NCI-H524 (cell line): ENCODE data around the gene CSPG4.
"Not testable (repeated sequence)": the region's sequence is repeated elsewhere in the genome, so short reads cannot be mapped to it uniquely, and the experiment has no call there.

Source experiments
- DNase-seq, 2 experiments: peaks; one replicate each; lab custom pipeline; 2025; lab: John Stamatoyannopoulos, UW

The CSPG4 gene

DNA sequence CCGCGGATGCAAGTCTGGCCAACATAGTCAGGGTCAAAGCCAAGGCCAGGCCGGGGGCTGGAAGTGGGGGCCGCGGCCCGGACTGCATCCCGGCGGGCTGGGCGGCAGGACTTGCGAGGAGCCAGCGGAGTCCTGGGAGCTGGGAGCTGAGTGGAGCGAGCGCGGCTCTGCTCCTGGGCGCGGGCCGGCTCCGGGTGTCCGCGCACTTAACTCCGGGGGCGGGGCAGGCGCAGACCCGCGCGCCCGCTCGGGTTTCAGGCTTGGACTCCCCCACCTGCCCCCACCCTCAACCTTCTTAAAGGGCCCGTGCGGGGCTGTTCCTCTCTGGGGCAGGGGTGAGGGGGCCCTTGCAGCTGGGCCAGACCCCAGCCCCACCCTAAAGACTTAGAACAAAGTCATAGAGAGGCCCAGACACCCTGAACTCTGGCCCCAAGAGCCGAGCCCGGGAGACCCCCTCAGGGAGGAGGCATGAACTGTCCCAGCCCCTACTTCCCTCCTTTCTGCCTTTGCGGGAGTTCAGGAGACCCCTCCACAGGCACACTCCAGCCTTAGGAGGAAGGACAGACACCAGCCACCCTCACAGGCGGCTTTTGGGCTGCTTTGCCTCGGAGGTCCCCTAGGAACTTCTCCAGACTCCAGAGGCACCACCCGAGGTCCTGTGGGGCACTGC lies at the start of gene CSPG4:
TSS of gene CSPG4 (minus strand) at position 181 of the 670 bp plus-strand sequence. CDS start at position 88, 93 bp downstream.
- DNase-seq: peak; percentile 61 to 72

GRCh38 chr15:75762357-75762718 lies 49.7 kb upstream of the CSPG4 start:
- DNase-seq: not testable (repeated sequence)

DNA sequence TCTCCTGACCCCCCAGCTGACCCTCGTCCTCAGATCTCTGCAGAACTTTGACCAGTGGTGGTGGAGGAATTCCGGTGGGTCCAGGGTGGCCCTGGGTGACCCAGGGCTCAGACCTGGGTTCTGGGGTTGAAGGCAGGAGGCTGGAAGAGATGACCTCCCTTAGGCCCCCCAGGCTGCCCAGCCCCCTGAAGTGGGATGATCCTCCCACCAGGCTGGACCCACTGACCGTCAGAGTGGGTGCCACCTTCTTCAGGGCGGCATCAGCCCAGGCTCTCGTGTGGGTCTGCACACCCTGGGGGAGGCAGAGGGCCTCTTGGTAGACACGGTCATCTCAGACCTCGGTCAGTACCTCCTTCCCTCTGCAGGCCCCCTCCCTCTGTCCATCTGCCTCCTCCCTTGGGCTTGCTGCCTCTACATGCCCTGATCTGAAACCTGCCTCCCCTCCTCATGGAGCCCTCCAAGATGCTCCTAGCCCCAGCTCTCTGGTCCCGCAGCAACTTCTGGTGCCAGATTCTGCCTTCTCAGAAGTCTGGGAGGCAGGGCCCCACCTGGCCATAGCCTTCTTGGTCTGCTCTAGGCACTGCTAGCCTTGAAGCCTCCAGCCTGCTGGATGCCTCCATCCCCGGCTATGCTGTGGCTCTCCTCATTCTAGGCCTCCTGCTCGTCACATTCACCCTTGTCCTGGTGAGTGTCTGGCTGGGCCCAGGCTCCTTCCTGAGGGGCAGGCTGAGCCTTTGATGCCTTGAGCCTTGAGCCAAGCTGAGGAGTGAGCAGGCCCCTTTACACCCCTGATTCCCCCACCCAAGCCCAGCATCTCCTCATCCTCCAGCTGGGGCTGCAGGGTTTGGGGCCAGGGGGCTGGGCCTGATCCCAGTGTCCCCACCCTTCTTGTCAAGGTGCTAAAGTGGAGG lies 49.1 kb upstream of the CSPG4 start:
- DNase-seq: no peak

DNA sequence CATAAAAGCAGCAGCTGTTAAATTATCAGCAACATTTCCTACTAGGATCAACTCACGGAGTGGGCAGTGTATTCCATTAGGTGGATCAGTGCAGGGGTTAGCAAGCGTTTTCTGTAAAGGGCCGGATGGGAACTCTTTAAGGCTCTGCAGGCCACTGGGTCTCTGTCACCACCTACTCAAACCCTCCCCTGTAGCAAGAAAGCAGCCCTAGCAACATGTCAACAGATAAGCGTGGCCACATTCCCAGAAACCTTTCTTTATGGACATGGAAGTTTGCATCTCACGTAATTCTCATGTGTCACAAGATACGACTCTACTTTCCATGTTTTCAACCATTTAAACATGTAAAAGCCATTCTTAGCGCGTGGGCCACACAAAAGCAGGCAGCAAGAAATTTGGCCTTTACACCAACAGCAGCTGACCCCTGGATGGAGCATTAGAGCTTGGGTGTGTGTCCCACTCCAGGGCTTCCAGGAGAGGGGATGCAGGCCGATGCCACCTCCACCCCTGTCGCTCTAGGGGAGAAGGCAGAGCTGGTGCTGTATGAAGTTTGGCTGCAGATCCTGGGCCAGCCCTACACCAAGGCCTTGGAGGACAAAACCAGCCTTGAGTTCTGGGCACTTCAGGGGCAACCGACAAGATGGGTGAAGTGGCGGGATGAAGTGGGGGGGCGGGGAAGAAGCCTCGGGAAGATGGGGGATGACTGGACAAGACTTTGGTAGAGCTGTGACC lies 48.2 kb upstream of the CSPG4 start:
- DNase-seq: no peak

DNA sequence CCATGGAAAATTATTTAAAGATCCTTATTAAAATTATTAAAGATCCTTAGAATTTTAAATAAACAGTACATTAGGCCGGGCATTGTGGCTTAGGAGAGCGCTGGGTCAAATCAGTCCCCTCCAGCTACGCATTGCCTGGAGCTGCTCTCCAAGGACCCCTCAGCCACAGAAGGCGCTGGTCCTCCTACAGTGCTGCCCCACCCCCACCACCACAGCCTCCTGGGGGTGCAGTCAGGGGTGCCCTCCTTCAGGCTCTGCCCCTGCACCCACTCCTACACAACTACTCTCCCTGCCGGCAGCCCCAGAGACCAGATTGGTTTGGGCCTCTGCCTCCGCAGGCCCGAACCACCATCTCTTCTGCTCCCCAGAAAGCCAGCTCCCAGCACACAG lies 47.5 kb upstream of the CSPG4 start:
- DNase-seq: not testable (repeated sequence)

GRCh38 chr15:75759416-75760130 lies 46.9 kb upstream of the CSPG4 start:
- DNase-seq: no peak

- DNase-seq: peak; percentile 92 to 96
Measured at GRCh38 chr15:75758071-75758872, 45.6 kb upstream of the CSPG4 start.

DNA sequence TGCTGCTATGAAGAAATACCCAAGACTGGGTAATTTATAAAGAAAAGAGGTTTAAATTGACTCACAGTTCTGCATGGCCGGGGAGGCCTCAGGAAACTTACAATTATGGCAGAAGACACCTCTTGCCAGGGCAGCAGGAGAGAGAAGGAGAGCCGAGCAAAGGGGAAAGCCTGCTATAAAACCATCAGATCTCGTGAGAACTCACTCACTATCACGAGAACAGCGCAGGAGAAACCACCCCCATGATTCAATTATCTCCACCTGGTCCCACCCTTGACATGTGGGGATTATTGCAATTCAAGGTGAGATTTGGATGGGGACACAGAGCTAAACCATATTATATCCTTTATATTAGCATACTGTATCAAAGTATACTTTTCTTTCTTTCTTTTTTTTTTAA lies 42.2 kb upstream of the CSPG4 start:
- DNase-seq: not testable (repeated sequence)

DNA sequence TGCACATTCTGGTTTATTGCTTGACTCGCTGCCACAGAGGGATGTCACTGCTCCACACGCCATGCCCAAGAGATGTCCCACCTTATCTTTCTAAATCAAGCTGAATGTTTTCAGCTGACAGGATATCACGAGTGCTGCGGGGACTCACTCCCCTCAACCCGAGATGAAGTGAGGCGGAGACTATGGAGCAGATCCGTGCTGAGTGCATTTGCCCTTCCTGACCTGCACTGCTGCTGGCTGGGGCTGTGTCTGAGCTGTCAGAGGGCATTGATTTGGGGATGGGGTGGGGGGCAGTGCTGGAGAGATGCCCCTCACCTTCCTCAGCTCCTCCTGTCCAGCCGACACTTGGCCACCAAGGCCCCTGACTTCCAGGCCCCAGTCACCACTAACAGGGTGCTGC lies 40.5 kb upstream of the CSPG4 start:
- no peak for DNase-seq

DNA sequence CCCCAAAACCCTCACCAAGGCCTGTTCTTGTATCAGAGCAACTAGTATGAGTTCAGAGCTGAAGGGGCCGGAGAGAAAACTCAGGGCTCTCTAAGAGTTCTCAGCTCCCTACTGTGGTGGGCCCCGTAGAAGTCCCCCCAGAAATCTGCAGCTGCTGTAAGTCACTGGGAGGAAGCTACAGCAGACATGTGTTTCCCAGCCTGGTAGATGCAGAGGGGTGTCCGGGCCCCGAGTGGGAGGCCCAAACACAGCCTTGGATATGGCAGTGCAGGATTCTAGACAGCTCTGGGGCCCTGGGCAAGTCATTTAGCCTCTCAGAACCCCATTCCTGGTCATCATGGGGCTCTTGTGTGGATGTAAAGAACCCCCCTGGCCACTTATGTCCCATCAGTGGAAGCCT lies 39.2 kb upstream of the CSPG4 start:
- no peak for DNase-seq

DNA sequence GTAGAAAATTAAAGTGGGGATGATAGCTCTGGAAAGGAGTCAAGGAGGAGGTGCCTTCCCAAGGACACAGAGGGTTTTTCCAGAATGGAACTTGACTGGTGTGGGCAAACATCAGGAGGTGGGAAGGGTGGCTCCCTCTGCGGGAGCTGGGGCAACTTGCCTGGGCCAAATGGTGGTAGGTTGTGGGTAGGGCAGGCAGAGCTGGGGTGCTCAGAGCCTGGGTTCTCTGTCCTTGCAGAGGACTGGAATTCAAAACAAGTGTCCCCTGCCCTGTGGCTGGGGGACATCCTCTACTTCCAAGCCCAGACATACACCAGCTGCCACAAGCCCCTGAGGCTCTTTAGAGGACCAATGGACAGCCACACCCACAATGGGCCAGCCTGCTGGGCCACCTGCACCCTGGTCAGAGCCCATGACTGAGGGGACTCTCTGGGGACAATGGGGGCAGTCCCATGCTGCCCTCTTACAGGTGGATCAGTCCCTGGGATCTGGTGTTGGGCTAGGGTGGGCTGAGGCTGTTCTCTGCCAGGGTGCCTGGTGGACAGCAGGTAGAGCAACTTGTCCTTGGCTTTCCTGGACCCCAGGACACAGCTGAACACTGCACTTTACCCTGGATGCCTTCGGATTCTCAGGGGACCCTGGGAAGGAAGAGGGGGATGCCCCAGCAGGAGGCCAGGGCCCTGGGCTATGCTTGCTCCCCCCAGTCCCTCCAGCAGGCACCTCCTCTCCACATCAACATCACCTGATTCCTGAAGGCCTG lies 38.6 kb upstream of the CSPG4 start:
- no peak for DNase-seq

DNA sequence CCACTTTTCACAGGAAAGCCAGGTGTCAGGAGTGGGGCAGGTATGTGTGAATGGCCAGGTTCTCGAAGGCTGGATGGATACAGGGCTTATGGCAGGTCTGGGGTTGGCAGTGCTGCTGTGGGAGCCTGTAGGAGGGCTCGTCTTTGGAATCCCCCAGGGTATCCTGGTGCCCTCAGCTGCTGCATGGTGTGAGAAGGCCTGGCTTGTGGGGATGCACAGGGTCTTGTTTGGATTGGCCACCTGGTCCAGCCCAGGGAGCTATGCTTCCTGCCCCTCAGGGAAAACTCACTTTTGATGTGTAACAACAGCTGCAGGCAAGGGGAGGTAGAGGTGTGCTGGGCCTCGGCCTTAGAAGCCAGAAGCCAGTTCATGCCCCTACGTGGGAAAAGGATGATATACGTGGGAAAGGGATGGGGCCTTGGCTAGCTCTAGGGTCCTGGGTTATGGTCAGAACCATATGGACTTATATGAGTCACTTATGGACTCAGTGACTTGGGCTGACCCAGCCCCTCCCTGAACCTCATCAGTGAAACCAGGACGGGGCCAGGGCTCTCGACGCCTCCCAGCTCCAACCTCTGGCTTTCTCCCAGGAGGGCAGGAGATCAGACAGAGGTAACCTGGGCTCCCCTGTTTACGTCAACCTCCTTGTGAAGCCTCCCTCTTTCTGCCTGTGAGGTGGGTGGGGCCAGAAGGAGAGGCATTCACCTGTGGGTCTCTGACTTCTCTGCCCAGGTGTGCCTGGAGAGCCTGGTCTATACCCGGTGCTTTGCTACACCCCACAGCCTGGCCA lies 37.8 kb upstream of the CSPG4 start:
- no peak for DNase-seq

DNA sequence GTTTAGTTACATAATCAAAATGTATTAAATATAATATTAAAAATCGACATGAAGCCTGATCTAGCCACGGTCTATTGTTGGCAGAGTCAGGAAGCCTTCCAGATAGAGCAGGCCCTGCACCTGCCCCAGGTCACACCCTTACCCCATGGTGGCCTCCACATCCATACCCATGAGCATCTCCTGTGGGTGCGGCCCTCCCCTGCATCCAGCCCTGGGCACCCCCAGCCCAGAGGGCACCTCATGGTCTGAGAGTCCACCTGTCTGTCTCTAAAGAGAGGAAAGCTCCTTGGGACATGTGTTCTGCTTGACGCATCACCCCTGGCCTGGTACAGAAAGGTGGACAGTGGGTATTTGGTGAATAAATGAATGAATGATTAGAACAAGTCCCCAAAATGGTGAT lies 37.2 kb upstream of the CSPG4 start:
- no peak for DNase-seq

DNA sequence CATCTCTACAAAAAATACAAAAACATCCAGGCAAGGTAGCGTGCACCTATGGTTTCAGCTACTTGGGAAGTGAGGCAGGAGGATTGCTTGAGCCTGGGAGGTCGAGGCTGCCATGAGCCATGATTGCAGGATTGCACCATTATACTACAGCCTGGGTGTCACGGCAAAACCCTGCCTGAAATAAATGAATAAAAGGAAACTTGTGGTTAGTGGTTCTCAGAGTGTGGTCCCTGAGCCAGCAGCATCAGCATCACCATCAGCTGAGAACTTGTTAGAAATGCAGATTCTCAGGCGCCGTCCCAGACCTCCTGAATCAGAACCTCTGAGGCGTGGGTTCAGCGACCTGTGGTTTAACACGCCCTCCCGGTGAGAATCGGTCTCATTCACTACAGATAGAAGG lies 36.2 kb upstream of the CSPG4 start:
- DNase-seq: not testable (repeated sequence)

GRCh38 chr15:75747121-75747520 lies 34.5 kb upstream of the CSPG4 start:
- DNase-seq: not testable (repeated sequence)

- DNase-seq: no peak
Measured at GRCh38 chr15:75745305-75745704, 32.7 kb upstream of the CSPG4 start.

- DNase-seq: not testable (repeated sequence)
Measured at GRCh38 chr15:75742346-75742745, 29.7 kb upstream of the CSPG4 start.

GRCh38 chr15:75739791-75740190 lies 27.1 kb upstream of the CSPG4 start:
- DNase-seq: no peak

GRCh38 chr15:75738647-75739325 lies 26.1 kb upstream of the CSPG4 start:
- peak; percentile 94 for DNase-seq
